GM19397 (cell line): Measurements from ENCODE around the gene INKA1.

ENCODE experiments used
- ATAC-seq: cut with Tn5 transposase; IDR thresholded peaks from one replicate; pipeline ENCODE4 v1.9.1; 2021; ENCODE audit warnings: mild to moderate bottlenecking, moderate library complexity; ENCODE audit not compliant: unreplicated experiment

The INKA1 gene

GRCh38 chr3:49786357-49787181 is 16.5 kb upstream of the INKA1 start, which contains the start of gene IP6K1:
IP6K1 (minus strand) TSS chr3:49786542; CDS start chr3:49748040, 38,502 bp downstream.
- peak; percentile 99 for ATAC-seq

- no peak for ATAC-seq
Measured at GRCh38 chr3:49787182-49787464, 15.9 kb upstream of the INKA1 start.

GRCh38 chr3:49787536-49787935 is 15.5 kb upstream of the INKA1 start:
- no peak for ATAC-seq

- ATAC-seq, result no peak
Measured at GRCh38 chr3:49788056-49788455, 15.0 kb upstream of the INKA1 start.

GRCh38 chr3:49790626-49791411 is 12.2 kb upstream of the INKA1 start:
- ATAC-seq, result no peak

GRCh38 chr3:49791571-49791970 is 11.5 kb upstream of the INKA1 start:
- ATAC-seq, result no peak

- no peak for ATAC-seq
Measured at GRCh38 chr3:49792371-49793150, 10.5 kb upstream of the INKA1 start.

- no peak for ATAC-seq
Measured at GRCh38 chr3:49793486-49794085, 9.5 kb upstream of the INKA1 start.

GRCh38 chr3:49794431-49794830 is 8.6 kb upstream of the INKA1 start:
- no peak for ATAC-seq

GRCh38 chr3:49794926-49795905 is 7.8 kb upstream of the INKA1 start:
- ATAC-seq, result no peak

- ATAC-seq, result no peak
Measured at GRCh38 chr3:49799105-49799504, 4.0 kb upstream of the INKA1 start.

- no peak for ATAC-seq
Measured at GRCh38 chr3:49799761-49800160, 3.3 kb upstream of the INKA1 start, which contains the start of gene CDHR4. CDHR4 (minus strand) TSS chr3:49799873; CDS start chr3:49799812, 61 bp downstream.

GRCh38 chr3:49801160-49801559 is 1.9 kb upstream of the INKA1 start:
- no peak for ATAC-seq

- no peak for ATAC-seq
Measured at GRCh38 chr3:49803465-49804140, 542 bp downstream of the INKA1 start.

- ATAC-seq, result no peak
Measured at GRCh38 chr3:49804141-49805041, 1.3 kb downstream of the INKA1 start.

- no peak for ATAC-seq
Measured at GRCh38 chr3:49805367-49805782, 2.3 kb downstream of the INKA1 start.

- ATAC-seq, result no peak
Measured at GRCh38 chr3:49805897-49806701, 3.0 kb downstream of the INKA1 start.
